Measurements from ENCODE around the gene CACNG7. TPM values are rescaled to one million over a fixed set of nuclear protein-coding genes. Genes with fewer than 3 reads are reported as not detected.

Gene CACNG7
- total RNA-seq, 2 donors from 2014 or later, result 0.16 TPM; not detected in 1

DNA sequence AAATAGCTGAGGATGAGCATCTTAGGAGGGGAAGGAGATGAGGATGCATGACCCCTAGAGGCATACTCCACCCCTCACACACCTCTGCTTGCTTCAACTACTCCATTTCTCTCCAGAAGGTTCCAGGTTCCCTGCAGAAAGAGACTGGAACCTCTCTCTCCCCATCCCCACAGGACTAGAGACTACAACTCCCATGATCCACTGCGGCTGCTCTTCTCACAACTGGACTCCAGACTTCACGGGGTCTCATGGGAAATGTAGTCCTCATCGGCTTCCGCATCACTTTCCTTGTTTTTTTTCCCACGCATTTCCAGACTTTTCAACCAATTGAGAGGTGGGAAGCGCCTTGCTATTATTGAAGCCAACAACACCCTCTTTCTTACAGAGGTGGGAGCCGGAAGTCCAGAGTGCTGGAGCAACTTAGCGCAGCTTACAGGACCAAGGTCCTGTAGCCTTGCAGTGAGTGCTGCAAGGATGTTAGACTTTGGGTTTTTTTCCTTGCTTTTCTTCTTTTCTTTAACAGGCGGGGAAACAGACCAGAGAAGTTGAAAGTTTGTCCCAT, 68.4 kb downstream of the CACNG7 start:
- peak; percentile 81 for DNase-seq
- no peaks in the 10 kb centered on the region for H3K36me3 ChIP-seq
- H3K9ac ChIP-seq (ENCODE audit: low read depth in 2 of 2, low read length in 2 of 2), result no peak overlapping the region
- TF ChIP-seq CTCF (IDR thresholded peaks at IDR 0.05), result no peak
- no peaks in the 10 kb centered on the region for H3K4me1 ChIP-seq
- peaks cover 33% of the 10 kb centered on the region for H3K27me3 ChIP-seq
- peak overlapping the region; percentile 3 for H3K4me3 ChIP-seq
- intact Hi-C loops (cut with DNase I), result no loop called here
- no peaks in the 10 kb centered on the region for H3K9me3 ChIP-seq
- no peak overlapping the region for H3K27ac ChIP-seq

GRCh38 chr19:53977991-53978731, 69.1 kb downstream of the CACNG7 start:
- no peaks in the 10 kb centered on the region for H3K4me1 ChIP-seq
- no peak overlapping the region for H3K9ac ChIP-seq (ENCODE audit: low read depth in 2 of 2, low read length in 2 of 2)
- H3K27ac ChIP-seq, result no peak overlapping the region
- intact Hi-C loops (cut with DNase I), result no loop called here
- TF ChIP-seq CTCF (IDR thresholded peaks at IDR 0.05), result no peak
- peak overlapping the region; percentile 3 for H3K4me3 ChIP-seq
- H3K9me3 ChIP-seq, result no peaks in the 10 kb centered on the region
- DNase-seq, result no peak
- peaks cover 35% of the 10 kb centered on the region for H3K27me3 ChIP-seq
- no peaks in the 10 kb centered on the region for H3K36me3 ChIP-seq

- no peak for DNase-seq
- H3K4me3 ChIP-seq, result no peak overlapping the region
- intact Hi-C loops (cut with DNase I), result no loop called here
- no peak overlapping the region for H3K9ac ChIP-seq (ENCODE audit: low read depth in 2 of 2, low read length in 2 of 2)
- H3K36me3 ChIP-seq, result no peaks in the 10 kb centered on the region
- H3K9me3 ChIP-seq, result no peaks in the 10 kb centered on the region
- no peak for TF ChIP-seq CTCF (IDR thresholded peaks at IDR 0.05)
- H3K27me3 ChIP-seq, result peaks cover 43% of the 10 kb centered on the region
- no peaks in the 10 kb centered on the region for H3K4me1 ChIP-seq
- H3K27ac ChIP-seq, result no peak overlapping the region
Measured at GRCh38 chr19:53978975-53979801, 70.1 kb downstream of the CACNG7 start.

- peaks cover 43% of the 10 kb centered on the region for H3K27me3 ChIP-seq
- no peaks in the 10 kb centered on the region for H3K4me1 ChIP-seq
- no peak overlapping the region for H3K27ac ChIP-seq
- no peak for TF ChIP-seq CTCF (IDR thresholded peaks at IDR 0.05)
- H3K36me3 ChIP-seq, result no peaks in the 10 kb centered on the region
- intact Hi-C loops (cut with DNase I), result no loop called here
- no peak overlapping the region for H3K9ac ChIP-seq (ENCODE audit: low read depth in 2 of 2, low read length in 2 of 2)
- peak; percentile 35 for DNase-seq
- H3K4me3 ChIP-seq, result no peak overlapping the region
- no peaks in the 10 kb centered on the region for H3K9me3 ChIP-seq
Measured at GRCh38 chr19:53980539-53981375, 71.7 kb downstream of the CACNG7 start.
